GM18867 (cell line): ENCODE measurements around the gene TTLL11.
"Not testable (repeated sequence)": the region's sequence is repeated elsewhere in the genome, so short reads cannot be mapped to it uniquely, and the experiment has no call there.

Source experiments
- ATAC-seq: cut with Tn5 transposase; IDR thresholded peaks from one replicate; pipeline ENCODE4 v1.9.1; 2021; ENCODE audit warnings: mild to moderate bottlenecking, moderate library complexity; ENCODE audit not compliant: unreplicated experiment

Gene TTLL11

DNA sequence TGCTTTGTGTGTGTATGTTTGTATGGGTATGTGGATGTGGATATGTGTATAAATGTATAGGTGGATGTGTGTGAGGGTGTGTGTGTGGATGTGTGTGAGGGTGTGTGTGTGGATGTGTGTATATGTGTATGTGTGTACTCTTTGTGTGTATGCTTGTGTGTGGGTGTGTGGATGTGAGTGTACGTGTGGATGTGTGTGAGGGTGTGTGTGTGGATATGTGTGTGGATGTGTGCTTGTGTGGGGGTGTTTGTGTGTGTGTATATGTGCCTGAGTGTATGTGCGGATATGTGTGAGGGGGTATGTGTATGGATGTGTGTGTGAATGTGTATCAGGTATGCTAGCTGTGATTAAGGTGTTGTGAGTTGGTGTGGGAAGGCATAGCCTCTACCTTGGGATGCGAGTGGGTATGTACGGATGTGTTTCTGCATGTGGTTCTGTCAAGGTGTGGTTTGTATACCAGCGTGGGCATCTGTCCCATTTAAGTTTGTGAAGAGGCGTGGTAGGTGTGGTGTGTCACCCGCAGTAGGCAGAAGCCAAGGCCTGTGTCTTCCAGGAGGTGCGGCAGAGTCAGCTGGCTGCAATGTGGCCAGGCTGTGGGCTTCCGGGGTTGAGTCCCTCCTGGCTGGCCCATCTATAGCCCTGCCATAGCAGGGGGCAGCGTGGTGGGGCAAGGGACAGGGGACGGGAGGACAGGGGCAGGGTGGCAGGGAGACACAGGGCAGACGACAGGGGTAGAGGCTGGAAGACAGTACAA lies 285.9 kb downstream of the TTLL11 start:
- ATAC-seq: no peak

GRCh38 chr9:121802753-121803152 lies 290.4 kb downstream of the TTLL11 start:
- no peak for ATAC-seq

- ATAC-seq: no peak
Observed at GRCh38 chr9:121801579-121801978, 291.5 kb downstream of the TTLL11 start.

- no peak for ATAC-seq
Observed at GRCh38 chr9:121800376-121800775, 292.7 kb downstream of the TTLL11 start.

GRCh38 chr9:121798941-121799340 lies 294.2 kb downstream of the TTLL11 start:
- ATAC-seq: no peak

DNA sequence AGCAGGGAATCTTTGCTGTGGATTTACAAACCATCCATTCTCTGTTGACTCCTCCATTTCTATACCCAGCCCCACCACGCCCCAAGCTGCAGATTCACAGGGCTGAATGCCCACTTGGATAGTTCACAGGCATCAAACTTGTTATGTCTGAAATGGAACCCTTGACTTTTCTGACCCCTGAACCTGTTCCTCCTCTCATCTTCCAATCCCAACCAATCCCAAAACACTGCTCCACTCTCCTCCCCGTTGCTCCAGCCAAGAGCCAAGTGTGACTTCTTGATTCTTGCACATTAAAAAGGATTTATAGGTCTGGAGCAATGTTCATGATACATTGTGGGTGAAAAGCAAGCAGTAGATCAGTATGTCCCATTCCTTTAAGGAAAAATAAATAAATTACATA lies 296.0 kb downstream of the TTLL11 start:
- no peak for ATAC-seq

DNA sequence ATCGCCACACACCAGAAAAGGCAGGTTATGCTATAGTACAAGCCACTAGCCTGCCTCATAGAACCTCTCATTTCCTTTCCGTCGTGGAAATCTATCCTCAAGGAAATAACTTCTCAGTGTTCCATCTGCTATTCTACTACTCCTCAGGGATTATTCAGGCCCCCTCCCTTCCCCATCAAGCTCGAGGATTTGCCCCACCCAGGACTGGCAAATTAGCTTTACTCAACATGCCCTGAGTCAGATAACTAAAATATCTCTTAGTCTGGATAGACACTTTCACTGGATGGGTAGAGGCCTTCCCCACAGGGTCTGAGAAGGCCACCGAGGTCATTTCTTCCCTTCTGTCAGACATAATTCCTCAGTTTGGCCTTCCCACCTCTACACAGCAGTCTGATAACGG lies 298.8 kb downstream of the TTLL11 start:
- not testable (repeated sequence) for ATAC-seq

- ATAC-seq: not testable (repeated sequence)
Observed at GRCh38 chr9:121792476-121792875, 300.6 kb downstream of the TTLL11 start.

GRCh38 chr9:121790841-121791240 lies 302.3 kb downstream of the TTLL11 start:
- ATAC-seq: no peak

- no peak for ATAC-seq
Observed at GRCh38 chr9:121788686-121789366, 304.3 kb downstream of the TTLL11 start.

GRCh38 chr9:121786998-121787422 lies 306.1 kb downstream of the TTLL11 start:
- no peak for ATAC-seq

DNA sequence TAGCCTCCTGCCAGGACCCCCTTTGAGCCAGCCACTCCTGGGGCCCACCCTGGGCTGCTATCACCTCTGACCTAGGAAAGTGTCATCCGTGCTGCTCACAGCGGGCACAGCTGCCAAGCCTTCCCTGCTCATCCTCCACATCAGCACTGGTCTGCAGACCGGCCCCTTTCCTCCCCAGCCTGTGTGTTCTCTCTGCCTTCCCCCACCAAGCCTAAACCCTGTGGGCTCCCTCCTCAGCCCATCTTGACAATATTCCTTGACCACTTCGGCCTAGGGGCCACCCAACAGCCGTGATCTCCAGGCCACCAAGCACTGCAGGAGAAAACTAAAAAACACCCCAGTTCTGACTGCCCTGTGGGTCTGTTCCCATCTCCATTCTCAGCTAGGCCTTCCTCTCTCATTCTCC lies 306.6 kb downstream of the TTLL11 start:
- no peak for ATAC-seq

- no peak for ATAC-seq
Observed at GRCh38 chr9:121785673-121786542, 307.2 kb downstream of the TTLL11 start.

DNA sequence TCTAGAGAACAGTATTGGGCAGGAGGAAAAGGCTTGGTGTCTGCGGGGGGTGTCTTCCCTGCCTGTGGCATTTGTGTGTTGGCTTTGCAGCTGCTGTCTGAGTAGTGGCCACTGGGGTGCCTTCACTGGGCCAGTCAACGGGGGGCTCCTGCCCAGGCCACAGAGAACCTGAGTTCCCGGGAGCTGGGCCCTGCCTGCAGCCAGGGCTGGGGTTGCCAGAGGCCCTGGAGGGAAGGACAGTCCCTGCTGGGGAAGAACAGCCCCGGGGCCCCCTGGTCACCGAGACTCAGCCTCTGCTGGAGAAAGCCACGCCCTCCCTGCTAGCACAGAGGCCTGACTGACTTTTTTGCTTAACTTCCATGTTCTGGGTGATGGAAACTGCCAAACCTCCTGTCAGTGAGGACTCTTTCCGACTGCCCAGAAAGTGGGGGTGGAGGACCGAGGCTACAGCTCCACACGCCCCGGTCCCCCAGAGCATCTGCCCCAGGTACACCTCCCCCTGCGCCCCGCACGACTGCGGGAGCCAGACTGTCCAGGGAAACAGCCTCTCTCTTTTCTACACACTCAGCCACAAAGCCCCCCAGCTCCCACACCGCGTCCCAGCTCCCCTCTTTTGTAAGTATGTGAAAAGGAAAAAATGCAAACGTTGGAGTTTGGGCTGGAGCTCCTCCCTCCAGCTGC lies 308.2 kb downstream of the TTLL11 start:
- ATAC-seq: no peak

- no peak for ATAC-seq
Observed at GRCh38 chr9:121783521-121784507, 309.3 kb downstream of the TTLL11 start.

DNA sequence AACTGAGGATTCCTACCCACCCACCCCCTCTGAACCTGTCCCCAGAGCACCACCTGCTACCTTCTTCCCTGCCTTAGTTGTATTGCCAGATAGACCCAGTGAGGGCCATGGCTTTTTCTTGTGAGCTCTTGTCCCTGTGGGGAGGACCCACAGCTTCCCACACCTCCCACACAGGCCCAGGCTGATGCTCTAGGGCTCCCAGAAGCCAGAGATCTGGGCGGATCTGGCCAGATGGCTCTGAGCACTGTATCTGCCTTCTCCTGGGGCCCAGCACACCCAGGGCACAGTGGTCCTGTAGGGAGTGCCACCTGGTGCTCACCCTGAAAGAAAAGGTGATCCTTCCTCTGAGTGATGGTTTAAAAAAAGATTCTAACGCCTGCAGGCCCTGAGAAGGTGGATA lies 310.0 kb downstream of the TTLL11 start:
- ATAC-seq: no peak

DNA sequence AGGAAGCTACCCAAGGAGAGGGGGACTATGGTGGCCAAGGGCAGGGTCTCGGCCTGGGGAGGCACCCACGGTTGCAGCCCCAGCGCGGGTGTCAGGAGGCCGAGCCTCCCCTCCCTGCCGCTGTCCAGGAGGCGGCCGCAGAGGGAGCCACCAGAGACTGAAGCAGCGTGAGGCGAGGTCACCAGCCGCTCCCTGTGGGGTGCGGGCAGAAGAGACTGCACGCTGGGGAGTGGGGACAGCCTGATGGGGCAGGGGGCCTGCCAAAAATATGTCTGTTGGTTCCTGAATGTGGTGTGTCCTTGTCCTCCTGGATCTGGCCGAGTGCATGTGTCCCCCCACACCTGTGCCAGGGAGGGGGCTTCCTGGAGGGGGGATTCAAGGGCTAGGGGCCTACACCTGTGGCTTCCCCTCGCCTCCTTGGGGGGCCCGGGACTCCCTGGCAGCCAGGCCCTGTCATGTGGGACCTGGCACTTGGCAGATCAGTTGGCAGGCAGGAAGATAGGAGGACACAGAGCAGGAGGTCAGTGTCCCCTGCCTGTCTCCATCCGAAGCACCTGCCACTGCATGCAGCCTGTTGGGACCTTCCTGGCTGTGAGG lies 310.5 kb downstream of the TTLL11 start:
- no peak for ATAC-seq

DNA sequence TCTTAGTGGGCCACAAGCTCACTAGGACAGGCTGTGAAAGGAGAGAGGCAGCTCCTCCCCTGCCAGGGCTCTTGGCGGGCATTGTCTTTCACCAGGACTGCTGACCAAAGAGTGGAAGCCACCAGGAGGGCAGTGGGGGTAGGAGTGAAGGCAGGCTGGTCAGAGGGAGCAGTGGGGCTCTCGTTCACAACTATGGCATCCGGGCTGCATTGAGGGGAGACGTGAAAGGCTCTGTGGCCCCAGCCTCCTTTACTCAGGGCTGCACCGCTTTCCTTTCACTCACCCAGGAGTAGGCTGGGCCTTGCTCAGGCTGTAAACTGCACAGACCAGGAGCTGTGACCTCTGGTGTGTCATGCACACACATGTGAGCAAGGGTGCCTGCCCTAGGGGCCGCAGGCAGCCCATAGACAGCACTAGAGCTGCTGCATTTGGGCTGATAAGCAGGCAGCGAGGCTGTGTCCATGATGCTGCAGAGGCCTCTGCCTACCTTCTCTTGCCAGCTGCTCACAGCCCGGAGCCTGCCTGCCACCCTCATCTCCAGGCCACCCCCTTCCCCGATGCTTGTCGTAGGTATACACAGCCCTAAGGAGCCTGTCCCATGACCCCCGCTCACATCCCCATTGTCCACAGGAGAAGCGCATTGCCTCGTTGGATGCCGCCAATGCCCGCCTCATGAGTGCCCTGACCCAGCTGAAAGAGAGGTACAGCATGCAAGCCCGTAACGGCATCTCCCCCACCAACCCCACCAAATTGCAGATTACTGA lies 311.2 kb downstream of the TTLL11 start:
- no peak for ATAC-seq

DNA sequence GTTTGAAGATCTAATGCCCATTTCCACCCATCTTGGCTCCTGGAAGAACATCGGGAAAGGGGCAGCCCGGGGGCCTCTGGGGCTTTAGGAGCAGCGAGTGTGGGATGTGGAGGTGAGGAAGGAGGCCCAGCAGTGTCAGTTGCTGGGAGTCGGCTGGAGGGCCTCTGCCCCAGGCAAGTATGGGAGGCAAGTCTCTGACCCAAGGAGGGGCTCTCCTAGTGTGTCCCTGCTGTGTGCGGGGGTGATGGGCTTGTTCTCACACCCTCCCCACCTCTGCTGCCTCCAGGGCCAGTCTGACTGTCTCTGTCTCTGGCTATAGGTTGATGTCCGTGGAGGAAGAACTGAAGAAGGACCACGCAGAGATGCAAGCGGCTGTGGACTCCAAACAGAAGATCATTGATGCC lies 312.0 kb downstream of the TTLL11 start:
- no peak for ATAC-seq
